Type B pancreatic cell (in vitro differentiated cells): Measurements from ENCODE around the gene SLC22A1. TPM values are rescaled to one million over a fixed set of nuclear protein-coding genes. Genes with fewer than 3 reads are reported as not detected.

ENCODE experiments used
- DNase-seq: peaks from one replicate; pipeline ENCODE4 v3.0.0; 2021; ENCODE audit warnings: mixed read lengths; ENCODE audit not compliant: unreplicated experiment; ENCODE audit errors: extremely low spot score
- H3K27ac Mint-ChIP-seq: 2 replicates; pipeline ENCODE4 v1.8.0; 2021; ENCODE audit warnings: mild to moderate bottlenecking, mixed read lengths
- H3K27me3 Mint-ChIP-seq: 2 replicates; pipeline ENCODE4 v1.8.0; 2021; ENCODE audit warnings: mixed read lengths
- H3K36me3 Mint-ChIP-seq: 2 replicates; pipeline ENCODE4 v1.8.0; 2021; ENCODE audit warnings: mixed read lengths
- H3K4me1 Mint-ChIP-seq: one replicate; pipeline ENCODE4 v1.8.0; 2021; ENCODE audit warnings: mixed read lengths; ENCODE audit not compliant: unreplicated experiment
- H3K4me3 Mint-ChIP-seq: 2 replicates; pipeline ENCODE4 v1.8.0; 2021; ENCODE audit warnings: mild to moderate bottlenecking, mixed read lengths
- H3K9me3 Mint-ChIP-seq: 2 replicates; pipeline ENCODE4 v1.8.0; 2021; ENCODE audit warnings: mixed read lengths
- total RNA-seq: library from RNA; stranded (reverse); gene quantifications from 2 replicates; pipeline ENCODE4 v1.2.1, GENCODE V29; 2021; ENCODE audit warnings: low replicate concordance
- TF ChIP-seq, protein P1 (sequence below): fragments of 200-600 bp; sonication (generic); conservative IDR thresholded peaks from 2 replicates; pipeline ENCODE4 v1.5.0; 2021; ENCODE audit warnings: antibody characterized with exemption, mild to moderate bottlenecking

SLC22A1 gene
- total RNA-seq, 1 donor from 2014 or later, result 3.0 TPM

GRCh38 chr6:160174681-160175080 lies 53.1 kb downstream of the SLC22A1 start:
- Mint-ChIP-seq H3K4me3 (no peak overlapping the region), H3K27me3 (no peaks in the 10 kb centered on the region), H3K36me3 (no peaks in the 10 kb centered on the region), H3K4me1 (peaks cover 9% of the 10 kb centered on the region), H3K9me3 (no peaks in the 10 kb centered on the region), H3K27ac (no peak overlapping the region)
- TF ChIP-seq, protein P1, sequence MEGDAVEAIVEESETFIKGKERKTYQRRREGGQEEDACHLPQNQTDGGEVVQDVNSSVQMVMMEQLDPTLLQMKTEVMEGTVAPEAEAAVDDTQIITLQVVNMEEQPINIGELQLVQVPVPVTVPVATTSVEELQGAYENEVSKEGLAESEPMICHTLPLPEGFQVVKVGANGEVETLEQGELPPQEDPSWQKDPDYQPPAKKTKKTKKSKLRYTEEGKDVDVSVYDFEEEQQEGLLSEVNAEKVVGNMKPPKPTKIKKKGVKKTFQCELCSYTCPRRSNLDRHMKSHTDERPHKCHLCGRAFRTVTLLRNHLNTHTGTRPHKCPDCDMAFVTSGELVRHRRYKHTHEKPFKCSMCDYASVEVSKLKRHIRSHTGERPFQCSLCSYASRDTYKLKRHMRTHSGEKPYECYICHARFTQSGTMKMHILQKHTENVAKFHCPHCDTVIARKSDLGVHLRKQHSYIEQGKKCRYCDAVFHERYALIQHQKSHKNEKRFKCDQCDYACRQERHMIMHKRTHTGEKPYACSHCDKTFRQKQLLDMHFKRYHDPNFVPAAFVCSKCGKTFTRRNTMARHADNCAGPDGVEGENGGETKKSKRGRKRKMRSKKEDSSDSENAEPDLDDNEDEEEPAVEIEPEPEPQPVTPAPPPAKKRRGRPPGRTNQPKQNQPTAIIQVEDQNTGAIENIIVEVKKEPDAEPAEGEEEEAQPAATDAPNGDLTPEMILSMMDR, result no peak
- no peak for DNase-seq

DNA sequence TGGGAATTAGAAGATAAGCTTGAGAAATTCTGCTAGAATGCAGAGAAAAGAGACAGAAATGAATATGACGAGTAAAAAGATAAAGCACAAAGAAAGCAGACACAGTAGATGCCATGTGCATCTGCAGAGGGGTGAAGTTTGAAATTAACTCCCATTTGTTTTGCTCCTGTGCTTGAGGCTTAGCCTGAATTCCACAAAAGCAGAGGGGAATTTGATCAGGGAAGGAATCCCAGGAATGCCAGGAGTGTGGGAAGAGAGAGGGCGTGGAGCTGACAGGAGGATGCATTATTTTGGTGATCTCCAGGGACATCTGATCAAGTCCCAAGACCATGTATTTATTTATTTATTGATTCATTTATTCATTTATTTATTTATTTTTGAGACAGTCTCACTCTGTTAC lies 55.6 kb downstream of the SLC22A1 start:
- DNase-seq, result no peak
- Mint-ChIP-seq H3K27ac (no peak overlapping the region), H3K4me1 (no peaks in the 10 kb centered on the region), H3K27me3 (no peaks in the 10 kb centered on the region), H3K36me3 (no peaks in the 10 kb centered on the region), H3K4me3 (no peak overlapping the region), H3K9me3 (no peaks in the 10 kb centered on the region)
- TF ChIP-seq, protein P1, result no peak

GRCh38 chr6:160178271-160178670 lies 56.7 kb downstream of the SLC22A1 start:
- H3K27me3 Mint-ChIP-seq, result no peaks in the 10 kb centered on the region
- no peak overlapping the region for H3K27ac Mint-ChIP-seq
- H3K4me1 Mint-ChIP-seq, result no peaks in the 10 kb centered on the region
- TF ChIP-seq, protein P1, result no peak
- no peaks in the 10 kb centered on the region for H3K36me3 Mint-ChIP-seq
- no peak for DNase-seq
- no peak overlapping the region for H3K4me3 Mint-ChIP-seq
- H3K9me3 Mint-ChIP-seq, result no peaks in the 10 kb centered on the region

GRCh38 chr6:160180706-160181105 lies 59.1 kb downstream of the SLC22A1 start:
- DNase-seq, result no peak
- H3K4me1 Mint-ChIP-seq, result no peaks in the 10 kb centered on the region
- no peak overlapping the region for H3K4me3 Mint-ChIP-seq
- no peak overlapping the region for H3K27ac Mint-ChIP-seq
- TF ChIP-seq, protein P1, result no peak
- H3K36me3 Mint-ChIP-seq, result no peaks in the 10 kb centered on the region
- no peaks in the 10 kb centered on the region for H3K27me3 Mint-ChIP-seq
- no peaks in the 10 kb centered on the region for H3K9me3 Mint-ChIP-seq

DNA sequence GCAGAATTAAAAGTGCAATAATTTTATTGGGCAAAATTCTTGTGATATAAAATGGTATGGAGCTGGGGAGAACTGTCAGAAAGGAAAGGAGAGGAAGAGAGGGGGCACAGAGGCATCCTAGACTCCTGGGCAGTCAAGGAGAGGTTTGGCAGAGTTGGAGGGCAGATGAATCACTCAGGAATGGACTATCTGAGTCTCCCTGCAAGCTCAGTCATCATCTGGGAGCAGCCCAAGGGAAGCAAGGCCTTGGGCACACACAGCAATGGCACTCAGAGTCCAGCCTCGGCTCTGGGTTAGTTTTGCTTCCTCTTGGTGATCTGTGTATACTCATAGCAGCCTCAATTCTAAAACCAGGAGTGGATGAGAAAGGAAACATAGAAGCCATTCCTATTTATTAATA lies 67.2 kb downstream of the SLC22A1 start:
- H3K4me3 Mint-ChIP-seq, result no peak overlapping the region
- no peaks in the 10 kb centered on the region for H3K9me3 Mint-ChIP-seq
- no peaks in the 10 kb centered on the region for H3K4me1 Mint-ChIP-seq
- no peak overlapping the region for H3K27ac Mint-ChIP-seq
- TF ChIP-seq, protein P1, result no peak
- H3K27me3 Mint-ChIP-seq, result no peaks in the 10 kb centered on the region
- H3K36me3 Mint-ChIP-seq, result no peaks in the 10 kb centered on the region
- DNase-seq, result no peak

DNA sequence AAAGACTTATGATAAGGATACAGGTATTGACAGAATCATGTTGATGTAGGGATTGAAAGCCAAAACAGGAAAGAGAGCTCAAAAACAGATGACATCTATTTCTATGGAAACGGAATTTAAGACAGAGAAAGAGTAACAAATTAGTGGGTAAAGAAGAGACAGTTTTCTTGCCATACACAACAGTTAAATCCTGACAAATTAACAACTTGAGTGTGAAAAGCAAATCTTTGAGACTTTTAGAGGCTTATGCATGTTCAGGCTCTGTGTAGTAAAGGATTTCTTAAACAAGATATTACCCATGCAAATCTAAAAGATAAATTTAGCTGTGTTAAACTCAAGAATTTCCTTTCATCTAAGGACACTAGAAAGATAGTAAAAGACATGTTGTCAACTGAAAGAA lies 68.5 kb downstream of the SLC22A1 start:
- peaks cover 4% of the 10 kb centered on the region for H3K9me3 Mint-ChIP-seq
- TF ChIP-seq, protein P1, result no peak
- H3K36me3 Mint-ChIP-seq, result no peaks in the 10 kb centered on the region
- H3K27ac Mint-ChIP-seq, result no peak overlapping the region
- DNase-seq, result no peak
- H3K27me3 Mint-ChIP-seq, result no peaks in the 10 kb centered on the region
- no peaks in the 10 kb centered on the region for H3K4me1 Mint-ChIP-seq
- H3K4me3 Mint-ChIP-seq, result no peak overlapping the region
